GM21526 (cell line): ENCODE measurements around the gene CDH4.

Experiments
- ATAC-seq: cut with Tn5 transposase; IDR thresholded peaks from one replicate; pipeline ENCODE4 v1.9.1; 2021; ENCODE audit warnings: moderate library complexity; ENCODE audit not compliant: unreplicated experiment, low FRiP score

The CDH4 gene

DNA sequence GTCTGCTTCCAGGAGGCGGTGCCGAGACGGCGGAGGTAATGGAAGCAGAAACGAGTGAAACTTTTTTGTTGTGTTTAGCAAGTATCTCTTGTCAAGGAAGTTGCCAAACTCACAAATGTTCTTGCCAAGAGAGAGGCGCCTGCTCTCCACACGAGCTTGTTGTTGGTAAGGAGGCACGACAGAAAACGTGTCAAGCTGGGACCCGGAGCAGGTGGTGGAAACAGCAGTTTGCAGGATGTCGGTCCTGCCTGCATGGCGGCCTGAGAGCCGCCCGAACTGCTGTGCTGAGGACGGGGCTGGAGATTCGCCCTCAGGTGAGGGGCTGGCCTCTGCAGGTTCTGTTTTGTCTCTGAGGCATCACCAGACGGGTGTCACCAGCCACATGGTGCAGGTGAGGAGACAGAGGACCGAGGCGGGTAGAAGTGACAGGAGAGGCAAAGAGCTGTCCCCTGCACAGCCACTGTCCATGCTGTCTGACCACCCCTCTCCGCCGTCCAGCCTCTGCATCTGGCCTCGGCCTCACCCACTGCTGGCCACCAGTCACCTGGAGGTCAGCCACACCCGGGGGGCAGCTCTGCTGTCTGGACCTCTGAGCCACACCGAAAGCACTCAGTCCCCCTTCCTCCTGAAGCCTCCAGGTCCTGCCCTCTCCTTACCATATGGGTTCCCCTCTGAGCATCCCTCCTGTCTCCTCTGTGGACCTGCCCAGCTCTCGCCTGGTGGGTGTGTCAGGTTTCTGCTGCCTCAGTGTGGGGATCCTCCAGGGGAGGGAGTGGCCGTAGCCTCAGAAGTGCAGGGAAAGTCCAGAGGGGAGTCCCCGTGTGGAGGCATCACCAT is 552.1 kb downstream of the CDH4 start:
- ATAC-seq = no peak

DNA sequence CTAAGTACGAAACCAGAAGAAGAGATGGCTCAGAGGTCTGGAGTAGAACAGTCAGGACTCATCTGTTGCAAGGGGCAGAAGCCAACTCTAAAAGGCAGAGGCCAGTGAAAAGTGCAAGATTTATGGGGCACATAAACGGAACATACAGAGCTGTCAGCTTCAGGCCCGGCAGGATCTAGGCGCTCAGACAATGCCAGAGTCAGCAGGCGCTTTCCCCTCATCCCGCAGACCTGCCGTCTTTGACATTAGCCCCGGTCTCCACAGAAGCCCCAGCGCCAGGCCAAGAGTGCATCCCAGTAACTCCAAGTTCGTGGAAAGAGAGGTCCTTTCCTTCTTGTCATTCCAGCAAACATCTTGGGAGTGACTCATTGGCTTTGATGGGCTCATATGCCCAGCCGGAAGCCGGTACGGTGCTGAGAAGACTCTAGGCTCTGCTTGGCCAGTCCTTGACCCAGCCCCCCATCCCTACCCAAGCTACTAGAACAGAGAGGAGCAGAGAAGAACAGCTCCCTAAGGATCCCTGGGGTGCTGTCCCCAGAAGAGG is 552.8 kb downstream of the CDH4 start:
- ATAC-seq = no peak

DNA sequence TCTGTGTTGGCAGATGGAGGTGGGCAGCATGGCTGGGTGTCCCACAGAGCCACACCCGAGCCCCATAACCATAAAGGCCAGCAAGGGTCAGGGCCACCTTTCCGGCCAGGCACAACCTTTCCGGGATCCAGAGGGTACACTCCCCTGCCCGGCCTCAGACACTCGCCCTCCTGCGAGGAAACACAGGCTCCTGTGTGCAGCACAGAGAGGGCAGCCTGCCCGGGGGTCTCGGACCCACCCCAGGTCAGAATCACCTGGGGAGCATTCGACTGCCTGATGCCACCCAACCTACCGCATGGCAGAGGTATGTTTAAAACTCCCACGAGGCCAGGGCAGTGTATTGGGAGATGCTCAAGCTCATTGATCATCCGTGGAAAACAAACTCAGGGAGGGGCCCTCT is 553.3 kb downstream of the CDH4 start:
- ATAC-seq = no peak

DNA sequence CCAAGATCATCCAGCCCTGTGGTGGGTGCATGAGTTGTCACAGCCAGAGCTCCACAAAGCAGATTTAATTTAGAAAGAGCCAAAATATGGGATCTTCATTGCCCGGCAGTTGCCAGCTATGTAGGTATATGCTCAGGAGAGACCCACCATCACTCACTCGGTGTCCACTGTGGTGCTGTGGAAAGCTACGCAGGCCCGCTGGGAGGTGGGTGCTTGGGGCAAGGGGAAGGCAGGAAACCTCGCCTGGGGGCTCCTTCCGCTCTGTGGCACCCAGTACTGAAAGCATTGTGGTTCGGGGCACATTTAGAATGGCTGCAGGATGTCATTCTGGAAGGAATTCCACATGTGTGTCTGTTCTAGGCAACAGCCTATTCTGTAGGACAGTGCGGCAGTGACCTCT is 553.7 kb downstream of the CDH4 start:
- no peak for ATAC-seq

DNA sequence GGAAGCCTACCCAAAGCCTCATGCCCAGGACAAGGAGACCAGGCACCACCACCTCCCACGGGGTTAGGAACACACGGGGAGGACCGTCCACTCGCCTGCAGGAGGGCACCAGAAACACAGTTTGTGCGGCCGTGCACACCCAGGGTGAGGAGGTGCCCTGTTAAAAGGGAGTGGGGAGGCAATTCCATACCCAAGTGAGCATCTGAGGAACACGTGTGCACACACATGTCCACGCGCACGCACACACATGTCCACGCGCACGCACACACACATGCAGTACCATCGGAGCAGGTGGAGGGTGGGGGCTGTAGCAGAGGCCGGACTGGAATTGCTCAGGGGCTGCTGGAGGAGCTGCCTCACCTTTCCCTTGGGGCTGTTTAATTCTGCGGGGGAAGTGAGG is 554.3 kb downstream of the CDH4 start:
- no peak for ATAC-seq

DNA sequence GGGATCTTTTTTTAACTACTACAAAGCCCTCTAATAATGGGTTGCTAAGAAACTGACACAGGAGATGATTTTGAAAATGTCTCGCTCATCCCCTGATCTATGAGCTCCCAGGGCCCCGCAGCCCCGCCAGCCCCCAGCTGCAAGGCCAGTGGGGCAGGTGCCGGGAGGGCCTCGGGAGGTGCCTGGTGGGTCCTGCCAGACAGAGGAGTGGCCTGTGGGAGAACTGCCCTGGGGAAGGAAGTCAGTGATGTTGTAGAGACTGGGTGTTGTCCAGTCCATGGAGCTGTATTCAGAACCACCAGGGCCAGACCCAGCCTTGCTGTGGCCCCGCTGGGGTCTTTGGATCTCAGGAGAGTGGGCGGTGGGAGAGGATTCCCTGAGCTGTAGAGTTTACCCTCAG is 554.9 kb downstream of the CDH4 start:
- ATAC-seq = no peak

DNA sequence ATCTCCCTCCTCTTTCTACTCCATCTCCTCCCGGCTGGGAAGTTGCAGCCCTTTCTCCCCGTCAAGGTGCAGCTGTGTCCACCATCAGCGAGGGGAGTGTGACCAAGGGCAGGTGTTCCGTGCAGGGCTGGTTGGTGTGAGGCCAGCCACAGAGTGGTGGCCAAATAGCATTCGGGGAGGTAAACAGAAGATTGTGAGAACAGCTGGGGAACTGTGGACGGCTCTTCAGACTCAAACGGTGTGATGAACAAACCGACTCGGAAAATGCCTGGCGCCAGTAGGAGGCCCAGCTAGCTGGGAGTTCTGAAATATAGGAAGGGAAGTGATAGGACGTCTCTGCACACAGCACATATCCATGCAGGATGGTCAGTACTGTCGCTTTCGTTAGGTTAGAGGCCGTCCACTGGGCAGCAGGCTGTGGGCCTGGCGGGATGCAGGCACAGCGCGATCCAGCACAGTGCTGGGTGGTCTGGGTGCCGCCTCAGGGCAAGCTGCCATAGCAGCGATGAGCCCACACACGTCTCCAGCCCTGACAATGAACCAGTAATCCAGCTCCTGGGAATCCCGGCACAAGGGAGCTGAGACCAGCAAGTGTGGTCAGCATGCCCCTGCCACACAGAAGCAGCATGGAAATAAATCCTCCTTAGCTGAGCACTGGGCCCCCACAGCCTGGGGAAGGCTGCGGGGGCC is 555.6 kb downstream of the CDH4 start:
- no peak for ATAC-seq

DNA sequence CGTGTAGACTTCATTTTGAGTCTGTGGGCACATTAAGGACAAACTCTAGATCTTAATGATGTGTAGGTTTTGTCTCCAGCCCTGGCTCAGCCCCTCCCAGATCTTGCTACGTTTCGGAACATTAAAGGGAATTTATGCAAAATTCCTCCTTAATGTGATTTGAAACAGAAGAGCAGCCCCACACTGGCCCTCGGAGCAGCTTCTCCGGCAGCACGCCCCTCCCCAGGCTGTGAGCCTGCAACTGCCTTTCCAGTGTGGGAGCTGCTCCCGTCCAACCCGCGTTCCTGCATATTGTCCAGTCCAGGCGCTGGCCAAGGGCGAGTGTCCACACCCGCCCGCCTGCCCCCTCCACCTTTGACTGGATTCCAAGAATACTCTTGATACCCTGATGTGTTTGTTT is 556.4 kb downstream of the CDH4 start:
- ATAC-seq = no peak

DNA sequence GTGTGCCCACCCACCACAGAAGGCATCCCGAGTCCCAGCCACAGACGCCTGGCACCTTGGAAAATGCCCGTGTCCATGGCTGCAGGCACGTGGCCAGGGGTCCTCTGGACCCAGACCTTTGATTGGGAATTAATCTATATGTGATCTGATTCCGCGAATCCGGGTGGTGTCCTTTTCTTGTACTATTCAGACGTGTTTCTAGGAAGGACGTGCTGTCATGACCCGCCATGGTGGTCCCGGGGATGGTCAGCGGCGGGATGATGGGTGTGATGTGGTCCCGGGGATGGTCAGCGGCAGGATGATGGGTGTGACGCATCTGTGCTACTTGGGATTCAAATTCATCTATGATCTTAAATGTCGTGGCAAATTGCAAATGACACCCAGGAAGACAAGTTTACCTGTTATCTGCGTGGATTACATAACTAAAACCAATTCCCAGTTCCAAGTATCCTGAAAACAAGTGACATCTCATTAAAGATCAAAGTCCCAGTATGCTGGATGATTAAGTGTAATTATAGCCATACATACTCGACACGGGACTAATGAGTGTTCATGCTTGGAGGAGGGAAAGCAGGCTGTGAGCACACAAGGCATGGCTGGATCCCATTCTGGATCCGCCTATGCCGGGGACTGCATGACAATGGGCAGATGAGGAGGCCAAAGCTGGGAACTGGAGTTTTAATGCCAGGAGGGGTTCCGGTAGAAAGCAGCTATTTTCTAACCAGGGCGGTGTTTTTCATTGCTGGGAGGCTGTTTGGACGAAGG is 557.1 kb downstream of the CDH4 start:
- ATAC-seq = no peak

DNA sequence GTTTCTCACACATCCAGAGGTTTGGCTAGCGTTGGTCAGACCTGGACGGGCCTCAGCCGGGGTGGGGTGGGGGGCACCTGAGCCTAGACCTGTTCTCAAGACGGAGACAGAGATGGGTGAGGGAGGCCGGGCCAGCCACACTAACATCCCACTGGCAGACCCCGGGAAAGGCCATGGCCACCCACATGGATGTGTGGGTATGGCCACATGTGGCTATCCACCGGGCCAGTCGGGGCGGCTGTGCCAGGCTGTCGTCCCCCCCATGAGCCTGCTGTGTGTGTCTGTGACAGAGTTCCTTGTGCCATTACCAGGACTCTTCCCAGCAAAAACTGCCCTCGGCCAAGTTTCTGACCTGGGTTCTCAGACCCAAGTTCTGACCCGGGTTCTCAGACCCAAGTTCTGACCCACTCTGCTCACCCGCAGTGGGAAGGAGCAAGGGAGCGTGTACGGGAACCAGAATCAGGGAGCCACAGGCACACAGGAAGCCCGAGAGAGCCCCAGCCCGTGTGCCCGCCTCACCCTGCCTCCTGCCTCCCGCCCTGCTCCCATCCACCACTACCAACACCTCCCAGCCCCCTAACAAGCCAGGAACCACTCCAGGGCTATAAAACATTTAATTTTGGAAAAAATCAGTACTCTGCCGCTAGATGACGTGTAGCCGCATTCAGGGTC is 558.1 kb downstream of the CDH4 start:
- ATAC-seq = no peak

DNA sequence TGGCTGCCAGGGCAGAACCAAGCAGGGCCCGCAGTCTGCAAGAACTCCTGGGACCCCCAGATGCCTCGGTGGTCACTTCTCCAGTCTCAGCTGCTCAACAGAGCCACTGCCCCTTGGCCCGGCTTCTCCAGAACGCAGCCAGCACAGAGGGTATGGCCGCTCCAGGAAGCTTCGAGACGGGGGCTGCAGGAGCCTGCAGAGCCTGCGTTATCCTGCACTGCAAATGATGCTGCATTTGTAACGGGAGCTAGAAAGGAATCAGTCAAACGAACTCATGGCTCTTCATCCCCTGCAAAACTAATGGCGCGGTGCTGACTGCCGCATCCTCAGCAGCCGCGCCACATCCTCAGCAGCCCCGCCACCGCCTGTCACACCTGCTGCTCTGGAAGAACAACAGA is 558.7 kb downstream of the CDH4 start:
- ATAC-seq = no peak

DNA sequence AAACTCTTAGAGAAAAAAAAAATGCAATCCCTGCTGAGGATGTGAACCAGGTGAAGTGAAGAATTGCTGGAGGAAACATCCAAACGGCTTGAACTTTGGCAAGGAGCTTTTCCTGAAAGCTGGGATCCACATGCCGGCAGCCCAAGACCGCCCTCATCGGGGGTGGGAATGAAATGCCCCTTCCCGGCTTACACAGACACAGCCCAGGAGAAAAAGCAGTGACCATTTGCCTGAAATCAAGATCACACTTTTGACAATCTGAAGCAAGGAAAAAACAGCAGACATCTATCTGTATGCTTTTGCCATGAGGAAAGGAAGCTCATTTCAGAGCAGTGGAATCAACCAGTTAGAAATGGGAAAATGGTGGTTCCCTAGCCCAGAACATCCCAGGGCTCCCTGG is 559.1 kb downstream of the CDH4 start:
- ATAC-seq = no peak

DNA sequence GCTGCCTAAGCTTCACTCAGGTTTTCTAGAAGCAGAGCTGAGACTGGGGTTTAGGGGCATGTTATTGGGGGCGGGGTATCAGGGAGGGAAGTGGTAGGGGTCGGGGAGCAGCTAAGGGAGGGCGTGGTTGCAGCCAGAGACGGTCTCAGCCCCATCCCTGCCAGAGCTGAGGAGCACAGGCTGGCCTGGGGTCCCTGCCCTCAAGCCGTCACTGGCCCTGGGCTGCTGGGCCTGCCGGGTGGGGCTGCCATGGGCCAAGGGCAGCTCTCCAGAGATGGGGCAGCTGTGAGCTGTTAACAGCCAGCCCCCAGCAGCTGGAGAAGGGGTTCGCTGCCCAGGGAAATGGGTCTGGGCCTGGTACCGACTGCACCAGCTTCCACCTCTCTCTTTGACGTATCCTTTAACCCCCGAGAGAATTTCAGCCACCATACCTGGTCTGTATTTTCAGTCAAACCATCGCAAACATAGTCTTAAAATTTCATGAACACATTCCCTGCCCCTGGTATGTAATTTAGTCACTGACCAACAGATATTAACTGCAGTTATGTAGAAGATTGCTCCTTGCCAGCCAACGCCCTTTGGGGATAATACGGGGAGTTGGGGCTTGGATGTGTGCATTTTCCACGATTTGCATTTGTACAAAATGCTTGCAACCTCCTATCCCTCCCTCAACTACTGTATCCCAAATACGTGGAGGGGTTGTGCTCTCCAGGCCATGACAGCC is 560.2 kb downstream of the CDH4 start:
- no peak for ATAC-seq

DNA sequence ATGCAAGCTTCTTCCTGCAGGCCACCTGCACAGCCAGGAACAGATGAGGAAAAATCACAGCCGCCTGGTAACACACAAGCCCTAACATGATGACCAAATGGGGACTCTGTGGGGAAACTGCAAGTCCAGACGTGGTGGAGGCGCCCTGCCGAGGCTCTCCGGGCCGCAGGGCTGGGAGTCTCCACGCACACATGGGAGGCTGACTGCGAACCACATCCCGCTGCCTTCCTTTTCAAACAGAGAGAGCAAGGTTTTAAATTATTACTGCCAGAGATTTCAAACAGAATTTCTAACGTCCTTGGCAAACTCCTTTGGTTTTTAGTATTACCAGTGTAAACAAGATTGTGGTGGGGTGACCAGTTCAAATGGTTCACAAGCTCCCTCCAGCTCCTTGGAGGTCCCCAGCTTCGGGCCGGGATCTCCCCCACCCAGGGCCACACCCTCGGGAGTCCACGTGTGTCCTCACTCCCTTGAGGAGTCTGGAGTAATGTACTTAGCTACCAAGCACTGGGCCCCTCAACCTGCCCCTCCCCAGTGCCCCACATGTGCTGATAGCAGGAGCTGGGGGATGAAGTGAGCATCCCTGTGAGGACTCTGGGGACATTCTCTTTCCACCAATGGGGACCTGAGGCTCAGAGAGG is 560.9 kb downstream of the CDH4 start:
- no peak for ATAC-seq

DNA sequence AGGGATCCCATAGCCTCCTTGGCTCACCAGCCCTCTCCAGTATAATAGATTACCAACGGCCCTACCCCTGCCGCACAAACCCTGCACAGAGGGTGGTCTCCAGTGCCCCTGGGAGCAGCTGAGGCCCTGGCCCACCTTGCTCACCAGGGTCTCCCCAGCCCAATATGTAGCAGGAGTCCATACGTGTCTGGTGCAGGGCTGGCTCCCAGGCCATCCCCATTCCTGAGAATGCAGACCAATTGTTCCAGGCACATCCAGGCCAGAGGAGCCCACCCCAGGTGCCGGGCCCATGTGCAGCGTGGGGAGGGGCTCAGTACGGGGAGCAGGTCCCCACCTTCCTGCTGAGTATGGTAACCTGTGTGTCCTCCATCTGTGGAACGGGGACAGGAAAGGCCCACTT is 561.7 kb downstream of the CDH4 start:
- no peak for ATAC-seq

DNA sequence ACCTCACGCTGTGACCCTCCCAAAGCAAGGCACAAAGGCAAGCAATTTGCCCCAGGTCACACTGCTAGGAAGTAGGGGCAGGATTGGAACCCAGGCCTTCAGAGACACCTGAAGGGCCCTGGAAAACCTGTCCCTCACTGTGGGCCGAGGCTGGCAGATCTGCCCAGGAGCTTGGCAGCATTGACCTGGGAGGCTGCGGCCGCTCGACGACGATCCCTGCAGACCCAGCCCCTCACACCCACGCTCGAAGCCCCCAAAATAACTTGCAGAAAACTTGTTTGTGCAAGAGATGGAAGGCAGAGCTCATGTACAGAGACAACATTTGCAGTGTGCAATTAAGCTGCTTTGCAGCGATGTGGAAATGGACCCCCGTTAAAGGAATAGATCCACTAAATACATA is 562.2 kb downstream of the CDH4 start:
- no peak for ATAC-seq

DNA sequence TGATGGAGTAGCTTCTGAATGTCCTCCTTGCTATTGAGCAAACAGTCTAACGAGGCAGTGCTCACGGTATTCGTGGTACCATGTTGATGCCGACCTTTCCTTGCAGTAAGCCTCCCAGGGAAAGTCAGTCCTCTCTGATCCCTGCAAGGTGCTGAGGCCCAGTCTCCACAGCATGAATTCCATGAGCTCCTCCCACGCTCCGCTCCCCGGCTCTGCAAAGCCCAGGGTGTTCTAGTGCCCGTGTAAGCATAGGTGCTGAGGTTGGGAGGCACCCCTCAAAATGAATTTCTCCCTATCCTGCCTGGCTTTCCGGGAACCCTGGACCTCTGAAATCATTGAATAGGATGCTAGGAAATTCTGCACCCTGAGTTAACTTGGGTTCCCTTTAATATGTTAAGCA is 562.7 kb downstream of the CDH4 start:
- ATAC-seq = no peak

DNA sequence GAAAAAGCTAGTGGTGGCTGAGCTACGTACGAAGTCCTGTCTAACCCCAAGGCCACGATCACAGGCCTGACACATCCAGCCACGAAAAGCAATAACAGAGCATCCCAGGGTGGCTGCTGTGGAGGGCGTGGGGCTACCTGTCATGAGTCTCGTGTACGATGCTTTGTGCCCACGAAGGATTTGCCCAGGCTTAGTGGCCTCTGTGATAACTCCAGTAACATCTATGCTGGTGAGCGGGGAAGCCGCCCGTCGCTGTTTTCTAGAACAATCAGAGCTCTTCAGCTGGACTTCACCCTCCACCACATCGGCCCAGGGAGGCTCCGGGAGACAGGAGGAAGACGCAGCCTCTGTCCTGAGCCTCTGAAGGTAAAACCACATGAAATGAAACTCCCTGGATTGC is 563.1 kb downstream of the CDH4 start:
- no peak for ATAC-seq

DNA sequence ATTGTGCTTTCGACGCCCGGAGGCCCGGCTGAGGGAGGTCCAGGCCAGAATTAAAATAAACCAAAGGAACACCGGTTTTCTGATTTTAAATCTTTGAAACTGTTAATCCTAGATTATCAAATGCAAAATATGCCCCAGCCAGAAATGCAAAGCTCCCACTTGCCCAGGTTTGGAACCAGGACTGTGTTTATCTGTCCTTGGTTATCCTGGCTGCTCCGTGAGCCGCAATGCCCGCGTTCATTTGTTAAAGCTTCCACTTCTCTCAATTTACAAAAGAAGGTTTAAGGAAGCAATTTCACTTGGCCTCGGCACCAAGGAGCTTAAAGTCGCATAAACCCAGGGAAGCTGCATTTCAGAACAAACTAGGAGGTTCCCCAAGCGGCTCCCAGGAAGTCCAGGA is 563.6 kb downstream of the CDH4 start:
- ATAC-seq = no peak
